ENCODE measurements around the gene AHNAK2. TPM values are rescaled to one million over a fixed set of nuclear protein-coding genes. Genes with fewer than 3 reads are reported as not detected.
A peak's percentile ranks its signal among the peaks of the same experiment; 100 is the strongest.

Gene AHNAK2
- total and polyA plus RNA-seq, 8 donors = 1.5 to 117 (median 13.5) TPM

GRCh38 chr14:105025429-105025828, 47.3 kb upstream of the AHNAK2 start:
- H3K27ac ChIP-seq = peak overlapping the region in 2 of 5 donors; percentile 20 to 48
- no peak overlapping the region for H3K4me3 ChIP-seq
- H3K4me1 ChIP-seq = peaks cover 8 to 23% (median 17%) of the 10 kb centered on the region in 4 donors
- whole genome bisulfite sequencing, 5 donors = 93 to 96% (median 96%) methylated on average over 6 of the region's 6 CpGs
- intact Hi-C loops (cut with DNase I; ENCODE audit: low total_unique reads) = no loop called here
- DNase-seq = no peak
- no peaks in the 10 kb centered on the region for H3K27me3 ChIP-seq
- no peaks in the 10 kb centered on the region for H3K36me3 ChIP-seq
- H3K9me3 ChIP-seq = no peaks in the 10 kb centered on the region
- no peak for TF ChIP-seq CTCF (IDR thresholded peaks at IDR 0.05)

- DNase-seq = no peak
- no peaks in the 10 kb centered on the region for H3K9me3 ChIP-seq
- no peak for TF ChIP-seq POLR2AphosphoS5 (IDR thresholded peaks at IDR 0.05)
- no peak for TF ChIP-seq POLR2A (IDR thresholded peaks at IDR 0.05)
- TF ChIP-seq CTCF (IDR thresholded peaks at IDR 0.05) = no peak
- TF ChIP-seq EP300 (IDR thresholded peaks at IDR 0.05) = no peak
- no peaks in the 10 kb centered on the region for H3K27me3 ChIP-seq
- H3K27ac ChIP-seq = peak overlapping the region in 1 of 5 donors; percentile 48
- intact Hi-C loops (cut with DNase I; ENCODE audit: low total_unique reads) = loop anchor here (5.0 kb wide), 1 partner anchor 47 kb away; the partner anchor contains the start of gene AHNAK2
- H3K36me3 ChIP-seq = no peaks in the 10 kb centered on the region
- H3K4me1 ChIP-seq = peaks cover 20 to 38% (median 32%) of the 10 kb centered on the region in 4 donors
- H3K4me3 ChIP-seq = no peak overlapping the region
- 75 to 78% (median 76%) methylated on average over 4 of the region's 4 CpGs for WGBS, 5 donors
Measured at GRCh38 chr14:105023791-105024480, 45.8 kb upstream of the AHNAK2 start.

- no peak overlapping the region for H3K4me3 ChIP-seq
- peaks cover 22 to 46% (median 37%) of the 10 kb centered on the region in 4 donors for H3K4me1 ChIP-seq
- no peaks in the 10 kb centered on the region for H3K9me3 ChIP-seq
- H3K27ac ChIP-seq = no peak overlapping the region
- DNase-seq = no peak
- no peaks in the 10 kb centered on the region for H3K27me3 ChIP-seq
- WGBS, 5 donors = 72 to 86% (median 83%) methylated on average over 11 of the region's 11 CpGs
- no peaks in the 10 kb centered on the region for H3K36me3 ChIP-seq
- intact Hi-C loops (cut with DNase I; ENCODE audit: low total_unique reads) = loop anchor here (5.0 kb wide), 1 partner anchor 46 kb away; the partner anchor contains the start of gene AHNAK2
- TF ChIP-seq EP300 (IDR thresholded peaks at IDR 0.05) = no peak
- no peak for TF ChIP-seq POLR2AphosphoS5 (IDR thresholded peaks at IDR 0.05)
Measured at GRCh38 chr14:105023144-105023543, 45.0 kb upstream of the AHNAK2 start.

- DNase-seq = no peak
- TF ChIP-seq POLR2A (IDR thresholded peaks at IDR 0.05) (no peak), POLR2AphosphoS5 (IDR thresholded peaks at IDR 0.05) (no peak), EP300 (IDR thresholded peaks at IDR 0.05) (no peak), CTCF (IDR thresholded peaks at IDR 0.05) (no peak)
- intact Hi-C loops (cut with DNase I; ENCODE audit: low total_unique reads) = loop anchor here (5.0 kb wide), 1 partner anchor 45 kb away; the partner anchor contains the start of gene AHNAK2
- no peaks in the 10 kb centered on the region for H3K27me3 ChIP-seq
- no peaks in the 10 kb centered on the region for H3K9me3 ChIP-seq
- 65 to 89% (median 66%) methylated on average over 2 of the region's 2 CpGs for WGBS, 5 donors
- H3K36me3 ChIP-seq = no peaks in the 10 kb centered on the region
- peak overlapping the region in 1 of 5 donors; percentile 91 for H3K27ac ChIP-seq
- H3K4me3 ChIP-seq = peak overlapping the region in 2 of 4 donors; percentile 89 to 93
- peaks cover 22 to 52% (median 35%) of the 10 kb centered on the region in 4 donors for H3K4me1 ChIP-seq
Measured at GRCh38 chr14:105022276-105022670, 44.1 kb upstream of the AHNAK2 start.
